Loucy (cell line): ENCODE data around the gene ZFR2.

ENCODE experiments used
- H2AFZ ChIP-seq: fragments of 200-600 bp; sonication (generic); 2 replicates; pipeline ENCODE4 v1.6.0; 2016; ENCODE audit warnings: antibody characterized with exemption, mild to moderate bottlenecking, low read length, moderate library complexity
- H3F3A ChIP-seq: fragments of 200-600 bp; 2 replicates; pipeline ENCODE4 v1.6.0; 2016; ENCODE audit warnings: antibody characterized with exemption, low read depth, mild to moderate bottlenecking
- H3K27me3 ChIP-seq: fragments of 200-600 bp; sonication (generic); 2 replicates; pipeline ENCODE4 v1.6.1; 2014; ENCODE audit warnings: low read length, mild to moderate bottlenecking; ENCODE audit not compliant: insufficient read depth, poor library complexity, severe bottlenecking
- H3K36me3 ChIP-seq: fragments of 200-600 bp; sonication (generic); 2 replicates; pipeline ENCODE4 v1.6.1; 2016; ENCODE audit warnings: low read length; ENCODE audit not compliant: insufficient read depth
- H3K4me1 ChIP-seq: fragments of 200-600 bp; sonication (generic); 2 replicates; pipeline ENCODE4 v1.5.1; 2014; ENCODE audit warnings: low read length, mild to moderate bottlenecking; ENCODE audit not compliant: insufficient read depth, poor library complexity, severe bottlenecking
- H3K4me2 ChIP-seq: fragments of 200-600 bp; sonication (generic); 2 replicates; pipeline ENCODE4 v1.6.0; 2014; ENCODE audit warnings: antibody characterized with exemption, low read length, low read depth, mild to moderate bottlenecking; ENCODE audit not compliant: poor library complexity, severe bottlenecking
- H3K4me3 ChIP-seq: fragments of 200-600 bp; sonication (generic); 2 replicates; pipeline ENCODE4 v1.5.1; 2014; ENCODE audit warnings: low read length, mild to moderate bottlenecking, mixed read lengths; ENCODE audit not compliant: poor library complexity, severe bottlenecking
- H3K79me2 ChIP-seq: fragments of 200-600 bp; sonication (generic); 2 replicates; pipeline ENCODE4 v1.6.1; 2014; ENCODE audit warnings: low read length; ENCODE audit not compliant: insufficient read depth
- H3K9ac ChIP-seq: fragments of 200-600 bp; sonication (generic); 2 replicates; pipeline ENCODE4 v1.6.0; 2014; ENCODE audit warnings: mild to moderate bottlenecking, low read depth, low read length, moderate library complexity; ENCODE audit not compliant: poor library complexity, severe bottlenecking
- H3K9me2 ChIP-seq: fragments of 200-600 bp; sonication (generic); replicated peaks from 2 replicates; pipeline ENCODE4 v1.6.1; 2016; ENCODE audit warnings: low read depth, low read length, mixed read lengths
- H3K9me3 ChIP-seq: fragments of 200-600 bp; sonication (generic); 2 replicates; pipeline ENCODE4 v1.6.1; 2014; ENCODE audit warnings: mild to moderate bottlenecking, antibody characterized with exemption, low read length, low read depth; ENCODE audit not compliant: insufficient read depth
- H4K20me1 ChIP-seq: fragments of 200-600 bp; sonication (generic); 2 replicates; pipeline ENCODE4 v1.6.0; 2014; ENCODE audit warnings: antibody characterized with exemption, low read length, mild to moderate bottlenecking; ENCODE audit not compliant: insufficient read depth, poor library complexity, severe bottlenecking
- CTCF ChIP-seq: fragments of 200-600 bp; sonication (generic); conservative IDR thresholded peaks from 2 replicates; pipeline ENCODE4 v1.5.1; 2014; ENCODE audit warnings: mild to moderate bottlenecking, antibody characterized with exemption, low read length
- EZH2phosphoT487 ChIP-seq: fragments of 200-600 bp; IDR thresholded peaks from 2 replicates; pipeline ENCODE4 v1.6.1; 2018; ENCODE audit warnings: antibody characterized with exemption, mild to moderate bottlenecking, moderate library complexity, borderline replicate concordance

ZFR2 gene

GRCh38 chr19:3849092-3849491 lies 19.7 kb downstream of the ZFR2 start:
- Histone ChIP-seq H4K20me1 (no peaks in the 10 kb centered on the region), H3F3A (no peaks in the 10 kb centered on the region), H3K9ac (no peak overlapping the region), H3K4me2 (no peak overlapping the region), H3K36me3 (no peaks in the 10 kb centered on the region), H3K4me3 (no peak overlapping the region), H3K9me3 (no peaks in the 10 kb centered on the region; the same call in 1 of the 2 replicates), H3K4me1 (no peaks in the 10 kb centered on the region), H2AFZ (peak overlapping the region; percentile 65), H3K9me2 (no peaks in the 10 kb centered on the region), H3K27me3 (no peaks in the 10 kb centered on the region), H3K79me2 (no peaks in the 10 kb centered on the region)
- no peak for TF ChIP-seq EZH2phosphoT487
- peak; percentile 90 for TF ChIP-seq CTCF

GRCh38 chr19:3844596-3844995 lies 24.2 kb downstream of the ZFR2 start:
- H3K4me3 ChIP-seq: no peak overlapping the region
- H3K4me1 ChIP-seq: no peaks in the 10 kb centered on the region
- TF ChIP-seq CTCF (no peak), EZH2phosphoT487 (no peak)
- no peaks in the 10 kb centered on the region for H3K9me2 ChIP-seq
- no peaks in the 10 kb centered on the region for H4K20me1 ChIP-seq
- no peaks in the 10 kb centered on the region for H3K36me3 ChIP-seq
- no peak overlapping the region for H2AFZ ChIP-seq
- H3K9ac ChIP-seq: no peak overlapping the region
- no peaks in the 10 kb centered on the region for H3F3A ChIP-seq
- no peaks in the 10 kb centered on the region for H3K9me3 ChIP-seq
- H3K27me3 ChIP-seq: no peaks in the 10 kb centered on the region
- H3K4me2 ChIP-seq: no peak overlapping the region
- H3K79me2 ChIP-seq: no peaks in the 10 kb centered on the region

- Histone ChIP-seq H3K9ac (no peak overlapping the region), H3K4me2 (no peak overlapping the region), H3K36me3 (no peaks in the 10 kb centered on the region), H3F3A (no peaks in the 10 kb centered on the region), H2AFZ (no peak overlapping the region), H3K4me1 (no peaks in the 10 kb centered on the region), H3K27me3 (no peaks in the 10 kb centered on the region), H3K79me2 (no peaks in the 10 kb centered on the region), H4K20me1 (no peaks in the 10 kb centered on the region), H3K9me3 (no peaks in the 10 kb centered on the region), H3K4me3 (no peak overlapping the region), H3K9me2 (no peaks in the 10 kb centered on the region)
- TF ChIP-seq CTCF (no peak), EZH2phosphoT487 (no peak)
Measured at GRCh38 chr19:3842948-3843347, 25.9 kb downstream of the ZFR2 start.
